Measurements from ENCODE around the gene PDXK. TPM values are rescaled to one million over a fixed set of nuclear protein-coding genes. Genes with fewer than 3 reads are reported as not detected.

PDXK gene
- total RNA-seq, 1 experiment from 2014 or later = 276 TPM

- intact Hi-C loops (cut with micrococcal nuclease; ENCODE audit: unreplicated experiment) = no loop called here
- Mint-ChIP-seq H3K4me3 (ENCODE audit: unreplicated experiment) (no peak overlapping the region), H3K9me3 (ENCODE audit: unreplicated experiment) (no peaks in the 10 kb centered on the region), H3K27me3 (ENCODE audit: insufficient read depth, unreplicated experiment) (no peaks in the 10 kb centered on the region), H3K4me1 (ENCODE audit: low read depth, unreplicated experiment) (no peaks in the 10 kb centered on the region), H3K36me3 (ENCODE audit: insufficient read depth, unreplicated experiment) (peaks cover 69% of the 10 kb centered on the region), H3K27ac (ENCODE audit: unreplicated experiment) (no peak overlapping the region)
- no TSS peak for BruUV-seq (replicated peaks)
- H3K4me1 ChIP-seq = no peaks in the 10 kb centered on the region
- no peak for TF ChIP-seq CTCF (IDR thresholded peaks at IDR 0.05; ENCODE audit: insufficient read depth in 1 of 2, low read depth in 1 of 2, low read length in 1 of 2, severe bottlenecking in 1 of 2, unreplicated experiment in 1 of 2)
- H3K4me3 ChIP-seq (ENCODE audit: low read depth, low read length) = no peak overlapping the region
- DNase-seq = no peak
- ChIA-PET POLR2A (no interaction called here), CTCF (no interaction called here)
- H3K27me3 ChIP-seq (replicated peaks; ENCODE audit: control insufficient read depth, insufficient read depth, low read length) = no peaks in the 10 kb centered on the region
- H3K9me3 ChIP-seq = no peaks in the 10 kb centered on the region
- H3K36me3 ChIP-seq (ENCODE audit: control insufficient read depth, insufficient read depth, low read length) = peaks cover 1% of the 10 kb centered on the region
Observed at GRCh38 chr21:43743947-43744346, 25.0 kb downstream of the PDXK start.

- Histone ChIP-seq H3K36me3 (ENCODE audit: control insufficient read depth, insufficient read depth, low read length) (peaks cover 1% of the 10 kb centered on the region), H3K4me3 (ENCODE audit: low read depth, low read length) (no peak overlapping the region), H3K27me3 (replicated peaks; ENCODE audit: control insufficient read depth, insufficient read depth, low read length) (no peaks in the 10 kb centered on the region), H3K9me3 (no peaks in the 10 kb centered on the region), H3K4me1 (no peaks in the 10 kb centered on the region)
- POLR2A ChIA-PET = no interaction called here
- Mint-ChIP-seq H3K9me3 (ENCODE audit: unreplicated experiment) (no peaks in the 10 kb centered on the region), H3K4me1 (ENCODE audit: low read depth, unreplicated experiment) (no peaks in the 10 kb centered on the region), H3K4me3 (ENCODE audit: unreplicated experiment) (no peak overlapping the region), H3K27ac (ENCODE audit: unreplicated experiment) (peak overlapping the region; percentile 63), H3K36me3 (ENCODE audit: insufficient read depth, unreplicated experiment) (peaks cover 70% of the 10 kb centered on the region), H3K27me3 (ENCODE audit: insufficient read depth, unreplicated experiment) (no peaks in the 10 kb centered on the region)
- no peak for TF ChIP-seq CTCF (IDR thresholded peaks at IDR 0.05; ENCODE audit: insufficient read depth in 1 of 2, low read depth in 1 of 2, low read length in 1 of 2, severe bottlenecking in 1 of 2, unreplicated experiment in 1 of 2)
- CTCF ChIA-PET = no interaction called here
- DNase-seq = no peak
- BruUV-seq (replicated peaks) = no TSS peak
- intact Hi-C loops (cut with micrococcal nuclease; ENCODE audit: unreplicated experiment) = no loop called here
Observed at GRCh38 chr21:43744725-43745124, 25.8 kb downstream of the PDXK start.

- Mint-ChIP-seq H3K36me3 (ENCODE audit: insufficient read depth, unreplicated experiment) (peaks cover 70% of the 10 kb centered on the region), H3K4me3 (ENCODE audit: unreplicated experiment) (no peak overlapping the region), H3K9me3 (ENCODE audit: unreplicated experiment) (no peaks in the 10 kb centered on the region), H3K4me1 (ENCODE audit: low read depth, unreplicated experiment) (no peaks in the 10 kb centered on the region), H3K27me3 (ENCODE audit: insufficient read depth, unreplicated experiment) (no peaks in the 10 kb centered on the region), H3K27ac (ENCODE audit: unreplicated experiment) (no peak overlapping the region)
- no peaks in the 10 kb centered on the region for H3K9me3 ChIP-seq
- TF ChIP-seq CTCF (IDR thresholded peaks at IDR 0.05; ENCODE audit: insufficient read depth in 1 of 2, low read depth in 1 of 2, low read length in 1 of 2, severe bottlenecking in 1 of 2, unreplicated experiment in 1 of 2) = no peak
- BruUV-seq (replicated peaks) = no TSS peak
- CTCF ChIA-PET = no interaction called here
- POLR2A ChIA-PET = no interaction called here
- intact Hi-C loops (cut with micrococcal nuclease; ENCODE audit: unreplicated experiment) = no loop called here
- peaks cover 1% of the 10 kb centered on the region for H3K36me3 ChIP-seq (ENCODE audit: control insufficient read depth, insufficient read depth, low read length)
- H3K27me3 ChIP-seq (replicated peaks; ENCODE audit: control insufficient read depth, insufficient read depth, low read length) = no peaks in the 10 kb centered on the region
- H3K4me3 ChIP-seq (ENCODE audit: low read depth, low read length) = no peak overlapping the region
- DNase-seq = no peak
- H3K4me1 ChIP-seq = no peaks in the 10 kb centered on the region
Observed at GRCh38 chr21:43745772-43746517, 27.0 kb downstream of the PDXK start.

All from Caco-2 (cell line).